H1 (cell line): ENCODE measurements around the gene ZMAT1. TPM values are rescaled to one million over a fixed set of nuclear protein-coding genes. Genes with fewer than 3 reads are reported as not detected.

ENCODE experiments used
- BCL11A ChIP-seq, 2 experiments: IDR thresholded peaks; one replicate each; pipeline ENCODE4 v1.6.1; 2011; ENCODE audit warnings: low read depth in 2 of 2, low read length in 2 of 2, mild to moderate bottlenecking in 2 of 2
- CHD2 ChIP-seq: IDR thresholded peaks from 2 replicates; pipeline ENCODE4 v1.6.1; 2012; ENCODE audit warnings: low read length, improper control_type of control experiment
- CHD7 ChIP-seq: fragments of 300-600 bp; sonication (generic); IDR thresholded peaks from 2 replicates; pipeline ENCODE4 v1.7.1; 2012; ENCODE audit warnings: low read length, moderate library complexity, mild to moderate bottlenecking, inconsistent platforms; ENCODE audit not compliant: insufficient replicate concordance
- CREB1 ChIP-seq: IDR thresholded peaks from 2 replicates; pipeline ENCODE4 v1.6.1; 2012; ENCODE audit warnings: inconsistent platforms
- RXRA ChIP-seq: IDR thresholded peaks from 2 replicates; pipeline ENCODE4 v1.6.1; 2011; ENCODE audit warnings: low read depth, mild to moderate bottlenecking, low read length, moderate library complexity; ENCODE audit not compliant: insufficient read depth
- SUZ12 ChIP-seq: fragments of 200-600 bp; sonication (generic); IDR thresholded peaks from 2 replicates; pipeline ENCODE4 v1.6.1; 2012; ENCODE audit warnings: mild to moderate bottlenecking, inconsistent platforms, low read length, moderate library complexity, mixed read lengths
- polyA plus RNA-seq, 7 experiments: library from polyadenylated mRNA; depleted of rRNA in 3 of 7; stranded (reverse) in 5 of 7; unstranded in 2 of 7; fragments of >200 nt in 5 of 7; fragments of 200-250 nt in 2 of 7; gene quantifications; 1 replicate in 5 of 7; 2 replicates in 1 of 7; 4 replicates in 1 of 7; pipeline versions ENCODE4 v1.2.1 to v1.2.3, GENCODE V29; 2011 to 2013; ENCODE audit warnings: missing spikeins in 2 of 7, mixed read lengths in 2 of 7
- total RNA-seq: library from RNA; stranded (reverse); fragmentation: NEBNext Ultra II Directional; extraction: Animal tissue kit (Norgen Biotek cat#: 25700); gene quantifications from 2 replicates; pipeline ENCODE4 v1.2.1, GENCODE V29; 2021
- TF ChIP-seq, protein P1 (sequence below): IDR thresholded peaks from 2 replicates; pipeline ENCODE4 v1.6.1; 2011; ENCODE audit warnings: low read length, improper control_type of control experiment
- TF ChIP-seq, protein P2 (sequence below): IDR thresholded peaks from 2 replicates; pipeline ENCODE4 v1.6.1; 2012; ENCODE audit warnings: low read length, inconsistent platforms

The ZMAT1 gene
- total and polyA plus RNA-seq, 2 of the 8 experiments (the other 6 are each of a cell fraction or from before 2014, with no cell fraction given): 1.3 to 1.4 TPM

DNA sequence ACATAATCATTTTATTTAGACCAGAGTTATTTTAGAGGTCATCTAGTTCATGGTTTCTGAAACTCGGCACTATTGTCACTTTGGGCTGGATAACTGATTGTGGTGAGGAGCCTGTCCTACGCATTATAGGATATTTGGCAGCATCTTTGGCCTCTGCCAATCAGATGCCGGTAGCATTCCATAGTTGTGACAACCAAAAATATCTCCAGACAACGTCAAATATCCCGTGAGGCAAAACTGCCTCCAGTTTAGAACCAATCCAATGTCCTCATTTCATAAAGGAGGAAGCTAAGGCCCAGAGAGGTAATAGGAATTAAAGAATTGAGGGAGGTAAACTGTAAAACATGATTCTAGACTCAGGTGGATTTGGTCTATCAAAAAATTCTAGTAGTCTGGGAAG is 6.1 kb downstream of the ZMAT1 start (continued):
- TF ChIP-seq CHD7 (no peak), CHD2 (no peak), CREB1 (no peak), BCL11A (IDR thresholded peaks at IDR 0.05; ENCODE audit: low read depth in 2 of 2, low read length in 2 of 2) (no peak), RXRA (no peak), SUZ12 (no peak)
- TF ChIP-seq, protein P1, sequence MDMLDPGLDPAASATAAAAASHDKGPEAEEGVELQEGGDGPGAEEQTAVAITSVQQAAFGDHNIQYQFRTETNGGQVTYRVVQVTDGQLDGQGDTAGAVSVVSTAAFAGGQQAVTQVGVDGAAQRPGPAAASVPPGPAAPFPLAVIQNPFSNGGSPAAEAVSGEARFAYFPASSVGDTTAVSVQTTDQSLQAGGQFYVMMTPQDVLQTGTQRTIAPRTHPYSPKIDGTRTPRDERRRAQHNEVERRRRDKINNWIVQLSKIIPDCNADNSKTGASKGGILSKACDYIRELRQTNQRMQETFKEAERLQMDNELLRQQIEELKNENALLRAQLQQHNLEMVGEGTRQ: no peak
- TF ChIP-seq, protein P2, sequence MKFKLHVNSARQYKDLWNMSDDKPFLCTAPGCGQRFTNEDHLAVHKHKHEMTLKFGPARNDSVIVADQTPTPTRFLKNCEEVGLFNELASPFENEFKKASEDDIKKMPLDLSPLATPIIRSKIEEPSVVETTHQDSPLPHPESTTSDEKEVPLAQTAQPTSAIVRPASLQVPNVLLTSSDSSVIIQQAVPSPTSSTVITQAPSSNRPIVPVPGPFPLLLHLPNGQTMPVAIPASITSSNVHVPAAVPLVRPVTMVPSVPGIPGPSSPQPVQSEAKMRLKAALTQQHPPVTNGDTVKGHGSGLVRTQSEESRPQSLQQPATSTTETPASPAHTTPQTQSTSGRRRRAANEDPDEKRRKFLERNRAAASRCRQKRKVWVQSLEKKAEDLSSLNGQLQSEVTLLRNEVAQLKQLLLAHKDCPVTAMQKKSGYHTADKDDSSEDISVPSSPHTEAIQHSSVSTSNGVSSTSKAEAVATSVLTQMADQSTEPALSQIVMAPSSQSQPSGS: no peak
- TF ChIP-seq, all 59 proteins: peak for 0
